ENCODE data around the gene GLB1L3.
"Not testable (repeated sequence)": the region's sequence is repeated elsewhere in the genome, so short reads cannot be mapped to it uniquely, and the experiment has no call there.

The GLB1L3 gene

DNA sequence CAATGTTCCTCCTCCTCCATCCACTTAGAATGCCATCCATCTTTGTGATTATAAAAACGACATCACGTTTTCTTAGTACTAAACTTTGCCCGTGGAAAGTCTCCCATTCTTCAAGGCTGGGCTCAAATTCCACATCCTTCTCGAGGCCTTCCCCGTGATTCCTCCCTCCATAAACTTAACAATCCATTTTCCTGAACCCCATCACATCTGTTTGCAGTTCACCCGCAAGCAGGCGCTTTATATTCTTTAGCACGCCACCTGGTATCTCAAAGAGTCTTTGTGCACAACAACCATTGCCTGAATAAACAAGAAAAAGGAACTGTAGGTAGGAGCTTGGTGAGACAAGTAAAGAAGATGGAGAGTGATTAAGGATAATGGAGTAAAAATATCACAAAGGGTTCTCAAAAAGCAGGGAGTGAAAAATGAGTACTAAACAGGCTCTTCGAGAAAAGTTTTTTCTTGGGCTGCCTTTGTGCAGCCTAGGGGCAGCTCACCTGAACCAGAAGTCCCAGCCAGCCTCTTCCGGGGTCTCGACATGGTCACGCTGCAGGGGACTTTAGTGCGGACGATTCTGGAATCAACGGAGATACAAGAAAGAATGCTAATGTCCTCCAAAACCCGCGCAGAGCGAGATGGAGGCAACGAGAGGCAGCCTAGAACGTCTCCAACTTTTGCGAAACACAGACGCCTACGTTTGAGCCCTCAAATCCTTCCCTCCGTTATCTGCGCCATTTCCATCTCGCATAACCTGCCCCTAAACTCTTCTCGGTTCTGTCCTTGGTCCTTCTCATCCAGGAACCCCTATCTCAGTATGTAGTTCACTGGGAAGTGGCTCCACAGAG is 23.6 kb upstream of the GLB1L3 start:
- no peak for DNase-seq (ENCODE audit: low read depth in 2 of 2)

- DNase-seq (ENCODE audit: low read depth in 2 of 2): peak; percentile 89
Measured at GRCh38 chr11:134253188-134253993, 22.8 kb upstream of the GLB1L3 start, which contains the start of the genes ACAD8 and THYN1. Gene ACAD8 (plus strand): TSS chr11:134253568. CDS start chr11:134253601, 33 bp downstream. Gene THYN1 (minus strand): TSS chr11:134253352. CDS start chr11:134252882, 470 bp downstream.

DNA sequence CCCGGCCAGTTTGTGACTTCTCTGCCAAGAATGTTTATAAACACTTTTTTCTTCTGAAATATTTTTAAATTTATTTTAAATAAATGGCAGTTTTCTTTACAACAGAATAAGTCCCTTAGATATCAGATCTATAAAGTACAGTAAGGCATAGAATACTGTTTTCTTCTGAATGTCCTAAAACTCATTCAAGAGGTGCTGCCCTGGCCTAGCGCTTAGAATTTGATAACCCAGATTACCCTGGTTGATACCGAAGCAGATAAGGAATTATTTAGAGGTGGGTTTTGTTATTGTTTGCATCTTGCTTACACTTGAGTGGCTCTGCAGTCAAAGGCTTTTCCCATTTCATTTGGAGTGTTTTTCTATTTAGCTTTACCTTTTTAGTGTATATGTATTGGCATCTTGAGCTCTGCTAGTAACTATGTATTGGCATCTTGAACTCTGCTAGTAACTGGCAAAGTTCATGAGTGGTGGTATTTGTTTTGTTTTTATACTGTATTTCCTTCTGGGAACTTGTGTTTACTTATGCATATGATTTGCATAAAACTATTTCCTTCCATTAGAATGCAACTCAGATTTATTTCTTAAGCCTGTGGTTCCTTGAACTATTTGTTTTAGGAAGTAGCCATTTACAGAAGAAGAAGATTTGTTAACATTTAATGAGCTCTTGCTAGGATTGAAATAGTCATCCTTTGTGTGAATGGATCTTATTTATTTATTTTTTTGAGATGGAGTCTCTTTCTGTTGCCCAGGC is 21.6 kb upstream of the GLB1L3 start:
- DNase-seq (ENCODE audit: low read depth in 2 of 2): no peak

GRCh38 chr11:134255184-134255561 is 21.0 kb upstream of the GLB1L3 start:
- DNase-seq (ENCODE audit: low read depth in 2 of 2): not testable (repeated sequence)

- no peak for DNase-seq (ENCODE audit: low read depth in 2 of 2)
Measured at GRCh38 chr11:134257101-134257500, 19.1 kb upstream of the GLB1L3 start.

DNA sequence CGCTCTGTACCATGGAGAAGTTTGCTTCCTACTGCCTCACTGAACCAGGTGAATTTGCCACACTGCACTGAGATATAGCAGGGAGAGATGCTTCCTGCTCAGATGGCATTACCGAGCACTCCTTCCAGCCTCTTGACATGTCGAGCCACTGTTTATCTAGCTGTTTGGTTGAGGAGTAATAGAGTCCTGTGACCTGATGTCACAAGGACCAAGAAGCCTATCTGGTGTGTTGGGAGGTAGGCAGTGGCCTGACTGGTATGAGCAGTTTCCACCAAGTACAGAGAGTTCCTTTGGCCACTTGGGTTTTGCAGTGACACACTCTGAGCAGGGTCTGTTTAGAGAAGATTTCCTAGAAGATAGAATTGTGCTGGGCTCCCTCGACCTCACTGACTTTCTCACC is 17.6 kb upstream of the GLB1L3 start:
- no peak for DNase-seq (ENCODE audit: low read depth in 2 of 2)

- DNase-seq (ENCODE audit: low read depth in 2 of 2): no peak
Measured at GRCh38 chr11:134260503-134260902, 15.7 kb upstream of the GLB1L3 start.

- DNase-seq (ENCODE audit: low read depth in 2 of 2): no peak
Measured at GRCh38 chr11:134260983-134261382, 15.2 kb upstream of the GLB1L3 start.

- no peak for DNase-seq (ENCODE audit: low read depth in 2 of 2)
Measured at GRCh38 chr11:134261626-134262488, 14.3 kb upstream of the GLB1L3 start.

GRCh38 chr11:134264966-134265764 is 11.0 kb upstream of the GLB1L3 start:
- DNase-seq (ENCODE audit: low read depth in 2 of 2): no peak

GRCh38 chr11:134266440-134266839 is 9.7 kb upstream of the GLB1L3 start:
- no peak for DNase-seq (ENCODE audit: low read depth in 2 of 2)

DNA sequence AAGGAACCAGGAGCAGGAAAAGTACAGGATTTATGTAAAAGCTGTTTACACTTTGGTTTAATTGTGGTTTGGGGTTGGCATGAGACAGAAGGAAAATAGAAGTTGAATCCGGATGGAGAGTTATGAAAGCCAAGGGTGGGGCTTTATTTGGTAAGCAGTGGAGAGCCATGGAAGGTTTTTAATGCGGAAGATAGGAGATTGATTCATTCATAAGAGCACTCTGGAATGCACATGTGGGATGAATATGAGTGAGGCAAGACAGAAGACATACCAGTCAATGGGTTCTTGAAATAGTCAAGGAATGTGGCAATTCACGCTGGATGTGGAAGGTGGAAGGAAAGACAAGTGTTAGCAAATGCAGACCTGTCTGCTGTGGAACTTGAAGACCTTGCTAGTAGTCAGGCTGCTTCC is 9.3 kb upstream of the GLB1L3 start:
- no peak for DNase-seq (ENCODE audit: low read depth in 2 of 2)

- DNase-seq (ENCODE audit: low read depth in 2 of 2): no peak
Measured at GRCh38 chr11:134267461-134267860, 8.7 kb upstream of the GLB1L3 start.

GRCh38 chr11:134267966-134268365 is 8.2 kb upstream of the GLB1L3 start:
- no peak for DNase-seq (ENCODE audit: low read depth in 2 of 2)

DNA sequence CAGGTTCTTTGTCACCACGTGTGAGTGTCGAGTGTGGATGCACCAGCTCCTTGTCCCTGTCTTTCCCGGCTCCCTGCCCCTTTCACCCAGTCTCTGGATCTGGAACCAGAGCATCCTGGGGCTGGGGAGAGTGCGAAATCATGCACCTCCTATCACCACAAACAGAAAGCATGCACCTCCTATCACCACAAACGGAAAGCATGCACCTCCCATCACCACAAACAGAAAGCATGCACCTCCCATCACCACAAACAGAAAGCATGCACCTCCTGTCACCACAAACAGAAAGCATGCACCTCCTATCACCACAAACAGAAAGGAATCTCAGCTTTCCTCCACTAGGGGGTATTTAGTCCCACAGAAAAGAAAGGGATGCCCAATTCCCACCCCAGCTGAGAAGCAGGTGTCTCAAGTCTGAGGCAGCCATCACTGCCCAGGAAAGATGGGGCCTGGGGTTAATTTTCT is 5.9 kb upstream of the GLB1L3 start:
- no peak for DNase-seq (ENCODE audit: low read depth in 2 of 2)

DNA sequence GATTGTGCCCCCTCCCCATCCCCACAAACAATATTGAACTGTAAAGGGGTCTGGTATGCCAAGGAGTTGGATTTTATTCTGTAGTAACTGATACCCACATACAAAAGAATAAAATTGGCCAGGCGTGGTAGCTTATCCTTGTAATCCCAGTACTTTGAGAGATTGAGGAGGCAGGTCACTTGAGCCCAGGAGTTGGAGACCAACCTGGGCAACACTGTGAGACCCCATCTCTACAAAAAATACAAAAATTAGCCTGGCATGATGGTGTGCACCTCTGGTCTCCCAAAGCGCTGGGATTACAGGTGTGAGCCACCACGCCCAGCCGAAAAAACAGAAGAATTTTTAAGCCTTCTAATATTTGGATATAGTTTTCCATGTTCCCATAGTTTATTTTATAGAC is 4.2 kb upstream of the GLB1L3 start:
- no peak for DNase-seq (ENCODE audit: low read depth in 2 of 2)

DNA sequence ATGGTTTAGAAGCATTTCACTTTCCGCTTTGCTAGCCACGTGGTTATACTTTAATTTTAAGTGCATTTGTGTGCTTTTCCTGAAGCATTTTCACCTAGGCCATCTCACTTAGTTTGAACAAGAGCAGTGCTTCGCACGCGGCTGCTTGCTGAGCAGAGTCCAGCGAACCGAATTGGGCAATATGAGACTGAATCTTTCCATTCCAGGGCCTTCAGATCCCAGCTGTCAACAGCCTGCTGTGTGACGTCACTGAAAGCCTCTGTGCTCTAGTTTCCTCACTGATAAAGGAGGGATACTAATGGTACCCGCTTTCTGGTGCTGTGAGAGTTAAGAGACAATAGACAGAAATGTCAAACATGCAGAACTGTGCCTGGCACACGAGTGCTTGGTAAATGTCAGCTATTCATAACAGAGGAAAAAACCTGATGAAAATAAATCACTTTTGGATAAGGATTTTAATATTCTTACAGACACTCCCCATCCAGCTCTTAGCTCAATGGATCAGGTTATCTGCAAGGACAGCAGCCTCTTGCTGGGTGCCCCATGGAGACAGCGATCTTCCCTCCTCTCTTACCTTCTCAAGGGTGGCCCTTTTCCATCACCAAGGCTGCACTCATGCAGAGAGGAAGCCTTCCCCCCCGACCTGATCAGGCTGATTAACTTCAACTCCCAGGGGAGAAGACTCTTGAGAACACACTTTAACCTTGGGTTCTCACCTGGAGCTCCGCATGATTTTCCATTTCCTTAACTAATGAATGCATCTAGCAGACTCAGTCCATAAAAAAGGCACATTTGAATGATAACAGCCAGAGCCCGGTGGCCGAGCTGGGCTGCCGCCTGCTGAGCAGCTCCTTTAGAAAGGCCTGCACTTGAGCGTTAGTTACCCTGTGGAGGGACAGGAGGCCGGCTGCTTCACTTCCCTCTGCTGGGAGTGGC is 3.5 kb upstream of the GLB1L3 start:
- DNase-seq (ENCODE audit: low read depth in 2 of 2): no peak

GRCh38 chr11:134273317-134273712 is 2.9 kb upstream of the GLB1L3 start:
- DNase-seq (ENCODE audit: low read depth in 2 of 2): no peak

GRCh38 chr11:134275188-134275533 is 1.0 kb upstream of the GLB1L3 start:
- DNase-seq (ENCODE audit: low read depth in 2 of 2): no peak
